GM12878 (cell line): Measurements from ENCODE around the gene DIDO1. TPM values are rescaled to one million over a fixed set of nuclear protein-coding genes. Genes with fewer than 3 reads are reported as not detected.

Experiments used
- ATF3 ChIP-seq: IDR thresholded peaks from 2 replicates; pipeline ENCODE4 v1.6.1; 2011; ENCODE audit warnings: low read depth, mild to moderate bottlenecking, low read length, moderate library complexity, borderline replicate concordance; ENCODE audit errors: extremely low read depth
- BHLHE40 ChIP-seq, 2 experiments: fragments of 450-650 bp in 1 of 2; IDR thresholded peaks; 2 replicates each; pipeline ENCODE4 v1.6.1; 2011 to 2017; ENCODE audit warnings: low read depth in 2 of 2, borderline replicate concordance in 1 of 2, improper control_type of control experiment in 1 of 2, low read length in 1 of 2, mild to moderate bottlenecking in 1 of 2
- GATAD2B ChIP-seq: fragments of 450-650 bp; conservative IDR thresholded peaks from 2 replicates; pipeline ENCODE4 v1.6.1; 2017; ENCODE audit warnings: low read depth, mild to moderate bottlenecking, moderate library complexity
- LARP7 ChIP-seq: fragments of 450-650 bp; IDR thresholded peaks from 2 replicates; pipeline ENCODE4 v1.6.1; 2017; ENCODE audit warnings: mild to moderate bottlenecking
- RB1 ChIP-seq: fragments of 450-650 bp; formaldehyde crosslinking; IDR thresholded peaks from 2 replicates; pipeline ENCODE4 v1.6.1; 2017; ENCODE audit warnings: mild to moderate bottlenecking, borderline replicate concordance
- ZBTB40 ChIP-seq: fragments of 450-650 bp; IDR thresholded peaks from 2 replicates; pipeline ENCODE4 v1.6.1; 2016; ENCODE audit warnings: mild to moderate bottlenecking, moderate library complexity, borderline replicate concordance
- ZNF622 ChIP-seq: fragments of 450-650 bp; IDR thresholded peaks from 2 replicates; pipeline ENCODE4 v1.6.1; 2017; ENCODE audit warnings: mild to moderate bottlenecking, inconsistent platforms
- polyA plus RNA-seq, 11 experiments: library from polyadenylated mRNA; depleted of rRNA in 4 of 11; unstranded in 6 of 11; stranded (reverse) in 5 of 11; fragments of >200 nt; fragmentation: Nextera tagmentation in 4 of 11; fragmentation: Illumina TruSeq in 1 of 11; extraction: Ambion mirVana in 4 of 11; extraction: Trizol in 1 of 11; gene quantifications; 1 replicate in 1 of 11; 2 replicates in 10 of 11; pipeline versions ENCODE4 v1.2.1 to v1.2.3, GENCODE V29; 2011 to 2016; ENCODE audit warnings: inconsistent platforms in 2 of 11, missing spikeins in 2 of 11, low read depth in 1 of 11
- total RNA-seq, 4 experiments: library from RNA; depleted of rRNA in 3 of 4; stranded (reverse); fragments of >200 nt in 3 of 4; fragmentation: Illumina TruSeq in 1 of 4; extraction: Trizol in 1 of 4; gene quantifications; 2 replicates each; pipeline versions ENCODE4 v1.2.1 to v1.2.3, GENCODE V29; 2013 to 2021

Gene DIDO1
- total and polyA plus RNA-seq, 10 of the 15 experiments (the other 5 are each of a cell fraction or from before 2014, with no cell fraction given), result 5.5 to 56.4 (median 38.4) TPM

GRCh38 chr20:62829231-62830230 lies 96.8 kb downstream of the DIDO1 start (continued):
- TF ChIP-seq RB1 (no peak), ZBTB40 (no peak), ATF3 (no peak), LARP7 (no peak), BHLHE40 (IDR thresholded peaks at IDR 0.05; ENCODE audit: borderline replicate concordance in 1 of 2, low read depth in 2 of 2, low read length in 1 of 2) (no peak), GATAD2B (no peak), ZNF622 (no peak)
